A549 (cell line): Measurements from ENCODE around the gene ST8SIA4. TPM values are rescaled to one million over a fixed set of nuclear protein-coding genes. Genes with fewer than 3 reads are reported as not detected.

ENCODE experiments used
- ATAC-seq, 2 experiments: fragments of 200-7000 bp in 1 of 2; fragments of >200 bp in 1 of 2; cut with Nextera tagmentation in 1 of 2; cut with Tn5 transposase in 1 of 2; 3 replicates each; pipeline versions ENCODE4 v1.8.0 to v1.9.1; 2018 to 2020; ENCODE audit warnings: mild to moderate bottlenecking in 1 of 2, moderate library complexity in 1 of 2
- CTCF ChIA-PET: fragments of 300-600 bp; sonication (Branson Sonifier 250); formaldehyde crosslinking; extraction: SDS; loops from one replicate; lab custom pipeline; 2021; ENCODE audit warnings: antibody characterized with exemption, inconsistent platforms; lab: Yijun Ruan, JAX
- POLR2A ChIA-PET: fragments of 350-600 bp; formaldehyde crosslinking; extraction: SDS; loops from one replicate; lab custom pipeline; 2021; ENCODE audit warnings: antibody characterized with exemption, inconsistent platforms; lab: Yijun Ruan, JAX
- DNase-seq, 2 experiments: peaks; one replicate each; pipeline versions ENCODE4 v3.0.0 to v3.0.0-alpha.2; 2011 to 2016; ENCODE audit warnings: low read depth in 1 of 2, low spot score in 1 of 2
- FAIRE-seq: peaks from 2 replicates; lab custom pipeline; 2011; peaks lifted over from hg19 to GRCh38; lab: Jason Lieb, UNC
- H3K27ac ChIP-seq, 2 experiments: fragments of >200 bp; sonication (Bioruptor Twin); formaldehyde crosslinking; 3 replicates each; pipeline ENCODE4 v1.5.1; 2016 to 2017
- H3K4me1 ChIP-seq: fragments of >200 bp; sonication (Bioruptor Twin); formaldehyde crosslinking; 3 replicates; pipeline ENCODE4 v1.6.1; 2016
- H3K4me2 ChIP-seq: fragments of >200 bp; sonication (Bioruptor Twin); formaldehyde crosslinking; 3 replicates; pipeline ENCODE4 v1.6.1; 2016
- H3K4me3 ChIP-seq: fragments of >200 bp; sonication (Bioruptor Twin); formaldehyde crosslinking; 3 replicates; pipeline ENCODE4 v1.5.1; 2016
- H3K9me3 ChIP-seq: fragments of >200 bp; sonication (Bioruptor Twin); formaldehyde crosslinking; 3 replicates; pipeline ENCODE4 v1.6.1; 2016
- CBX8 ChIP-seq: fragments of 200-600 bp; sonication (generic); IDR thresholded peaks from 2 replicates; pipeline ENCODE4 v1.6.1; 2016
- CEBPB ChIP-seq, 2 experiments: fragments of >200 bp in 1 of 2; sonication (Bioruptor Twin) in 1 of 2; formaldehyde crosslinking in 1 of 2; IDR thresholded peaks; 2 replicates each; pipeline ENCODE4 v1.6.1; 2012 to 2016
- CHD2 ChIP-seq: fragments of 150-350 bp; IDR thresholded peaks from 2 replicates; pipeline ENCODE4 v1.6.1; 2014; ENCODE audit warnings: low read length; ENCODE audit not compliant: partially characterized antibody
- CTCF ChIP-seq: fragments of >200 bp; sonication (Bioruptor Twin); formaldehyde crosslinking; IDR thresholded peaks from 3 replicates; pipeline ENCODE4 v1.5.1; 2016
- EHMT2 ChIP-seq: fragments of 200-600 bp; sonication (generic); IDR thresholded peaks from 2 replicates; pipeline ENCODE4 v1.6.1; 2016; ENCODE audit warnings: antibody characterized with exemption, low read depth, mild to moderate bottlenecking, moderate library complexity
- EP300 ChIP-seq, 2 experiments: fragments of >200 bp; sonication (Bioruptor Twin); formaldehyde crosslinking; IDR thresholded peaks; 2 replicates in 1 of 2; 3 replicates in 1 of 2; pipeline ENCODE4 v1.6.1; 2016 to 2017
- ESRRA ChIP-seq: fragments of 150-350 bp; IDR thresholded peaks from 2 replicates; pipeline ENCODE4 v1.6.1; 2014; ENCODE audit warnings: mild to moderate bottlenecking, low read length, borderline replicate concordance
- FOSB ChIP-seq: fragments of 250-450 bp; sonication (Bioruptor Pico); IDR thresholded peaks from 2 replicates; pipeline ENCODE4 v1.5.0; 2020; ENCODE audit warnings: mild to moderate bottlenecking, moderate library complexity
- FOSL2 ChIP-seq, 2 experiments: fragments of 450-650 bp in 1 of 2; fragments of >200 bp in 1 of 2; sonication (Bioruptor Twin) in 1 of 2; formaldehyde crosslinking; IDR thresholded peaks; 2 replicates each; pipeline versions ENCODE4 v1.5.0 to v1.6.1; 2016 to 2020; ENCODE audit warnings: mild to moderate bottlenecking in 1 of 2, moderate library complexity in 1 of 2
- HDAC2 ChIP-seq: fragments of 200-600 bp; sonication (generic); IDR thresholded peaks from 2 replicates; pipeline ENCODE4 v1.6.1; 2016
- HEYL ChIP-seq: fragments of 250-450 bp; sonication (Bioruptor Pico); IDR thresholded peaks from 2 replicates; pipeline ENCODE4 v1.8.0; 2021; ENCODE audit warnings: mild to moderate bottlenecking, moderate library complexity
- HMGXB4 ChIP-seq: fragments of 250-450 bp; sonication (Bioruptor Pico); IDR thresholded peaks from 2 replicates; pipeline ENCODE4 v1.5.0; 2021; ENCODE audit warnings: mild to moderate bottlenecking, moderate library complexity, borderline replicate concordance
- HOXA7 ChIP-seq: fragments of 250-450 bp; sonication (Bioruptor Pico); IDR thresholded peaks from 2 replicates; pipeline ENCODE4 v1.5.0; 2020; ENCODE audit warnings: mild to moderate bottlenecking, moderate library complexity
- HOXB13 ChIP-seq: fragments of 250-450 bp; sonication (Bioruptor Pico); IDR thresholded peaks from 2 replicates; pipeline ENCODE4 v1.5.0; 2020; ENCODE audit warnings: low read depth, mild to moderate bottlenecking, moderate library complexity
- JUNB ChIP-seq: fragments of >200 bp; sonication (Bioruptor Twin); formaldehyde crosslinking; IDR thresholded peaks from 2 replicates; pipeline ENCODE4 v1.6.1; 2016
- KDM1A ChIP-seq: fragments of 200-600 bp; sonication (generic); IDR thresholded peaks from 2 replicates; pipeline ENCODE4 v1.6.1; 2016; ENCODE audit warnings: low read depth, mild to moderate bottlenecking
- MAZ ChIP-seq: fragments of 150-350 bp; IDR thresholded peaks from 2 replicates; pipeline ENCODE4 v1.6.1; 2014; ENCODE audit warnings: antibody characterized with exemption, low read depth, low read length, borderline replicate concordance
- NR3C1 ChIP-seq: fragments of >200 bp; sonication (Bioruptor Twin); formaldehyde crosslinking; IDR thresholded peaks from 3 replicates; pipeline ENCODE4 v1.6.1; 2017
- PHF8 ChIP-seq: fragments of 200-600 bp; sonication (generic); IDR thresholded peaks from 2 replicates; pipeline ENCODE4 v1.6.1; 2016; ENCODE audit warnings: low read depth, mild to moderate bottlenecking, antibody characterized with exemption, moderate library complexity, borderline replicate concordance
- POLR2AphosphoS2 ChIP-seq: conservative IDR thresholded peaks from 2 replicates; pipeline ENCODE4 v1.6.1; 2012; ENCODE audit warnings: low read length, improper control_type of control experiment, inconsistent platforms
- RAD21 ChIP-seq, 2 experiments: fragments of >200 bp in 1 of 2; sonication (Bioruptor Twin) in 1 of 2; formaldehyde crosslinking in 1 of 2; IDR thresholded peaks in 1 of 2; conservative IDR thresholded peaks in 1 of 2; 2 replicates in 1 of 2; 3 replicates in 1 of 2; pipeline ENCODE4 v1.6.1; 2012 to 2018; ENCODE audit warnings: inconsistent platforms in 1 of 2
- RARB ChIP-seq: fragments of 250-450 bp; sonication (Bioruptor Pico); IDR thresholded peaks from 2 replicates; pipeline ENCODE4 v1.8.0; 2021; ENCODE audit warnings: mild to moderate bottlenecking, moderate library complexity
- RCOR1 ChIP-seq: fragments of 150-350 bp; IDR thresholded peaks from 2 replicates; pipeline ENCODE4 v1.6.1; 2014; ENCODE audit warnings: antibody characterized with exemption, low read length, low read depth
- RFX5 ChIP-seq: fragments of 450-650 bp; IDR thresholded peaks from 2 replicates; pipeline ENCODE4 v1.7.1; 2014; ENCODE audit warnings: antibody characterized with exemption, mild to moderate bottlenecking, moderate library complexity
- TP53 ChIP-seq: fragments of 250-450 bp; sonication (Bioruptor Pico); IDR thresholded peaks from 2 replicates; pipeline ENCODE4 v1.5.0; 2021; ENCODE audit warnings: mild to moderate bottlenecking, moderate library complexity
- ZC3H11A ChIP-seq: fragments of 450-650 bp; IDR thresholded peaks from 2 replicates; pipeline ENCODE4 v1.6.1; 2014; ENCODE audit warnings: antibody characterized with exemption, mild to moderate bottlenecking
- ZFP36 ChIP-seq: fragments of 450-650 bp; IDR thresholded peaks from 2 replicates; pipeline ENCODE4 v1.6.1; 2014; ENCODE audit warnings: borderline replicate concordance; ENCODE audit not compliant: partially characterized antibody
- WGBS: methylation state at CpG from one replicate; pipeline ENCODE4 v1.1.6; 2017; ENCODE audit errors: missing lambda C conversion rate; 5-methylcytosine and 5-hydroxymethylcytosine counted together
- polyA plus RNA-seq, 4 experiments: library from polyadenylated mRNA; depleted of rRNA in 3 of 4; stranded (reverse); fragments of >200 nt; fragmentation: RNase III in 1 of 4; extraction: RNeasy Plus Mini Kit Qiagen cat#74134 plus additional on column Dnase treatment in 1 of 4; gene quantifications; 2 replicates in 3 of 4; 3 replicates in 1 of 4; pipeline ENCODE4 v1.2.3, GENCODE V29; 2011 to 2017
- TF ChIP-seq, protein P1 (sequence below): IDR thresholded peaks from 2 replicates; pipeline ENCODE4 v1.6.1; 2012

The ST8SIA4 gene
- polyA plus RNA-seq, 2 of the 4 experiments (the other 2 are of a cell fraction), result 0.85 to 7.1 TPM

- no peak overlapping the region for H3K4me2 ChIP-seq
- TF ChIP-seq ESRRA (no peak), RFX5 (no peak), JUNB (no peak), EP300 (IDR thresholded peaks at IDR 0.05) (no peak), CEBPB (IDR thresholded peaks at IDR 0.05) (no peak), FOSB (CRISPR knock-in tag) (no peak), RCOR1 (no peak), MAZ (no peak), POLR2AphosphoS2 (no peak), RAD21 (conservative IDR thresholded peaks at IDR 0.05 in 1 of 2, IDR thresholded peaks at IDR 0.05 in 1 of 2) (no peak), ZFP36 (no peak), CHD2 (no peak), CTCF (no peak), FOSL2 (IDR thresholded peaks at IDR 0.05) (no peak), FOSL2 (CRISPR knock-in tag; IDR thresholded peaks at IDR 0.05) (no peak), HOXB13 (CRISPR knock-in tag) (no peak)
- TF ChIP-seq, protein P1, sequence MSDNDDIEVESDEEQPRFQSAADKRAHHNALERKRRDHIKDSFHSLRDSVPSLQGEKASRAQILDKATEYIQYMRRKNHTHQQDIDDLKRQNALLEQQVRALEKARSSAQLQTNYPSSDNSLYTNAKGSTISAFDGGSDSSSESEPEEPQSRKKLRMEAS, result no peak
- H3K9me3 ChIP-seq, result no peaks in the 10 kb centered on the region
- no peak overlapping the region for H3K4me3 ChIP-seq
- FAIRE-seq (no peak), ATAC-seq (no peak), DNase-seq (no peak)
- 0 out of 3 replicates have a peak, but pooled peaks cover 6% of the 10 kb centered on the region for H3K4me1 ChIP-seq
- 91% methylated on average over 1 of the region's 1 CpG for WGBS
- CTCF ChIA-PET, result no interaction called here
- no peak overlapping the region for H3K27ac ChIP-seq
- POLR2A ChIA-PET, result no interaction called here
Observed at GRCh38 chr5:100760688-100761087, 142.4 kb downstream of the ST8SIA4 start.

DNA sequence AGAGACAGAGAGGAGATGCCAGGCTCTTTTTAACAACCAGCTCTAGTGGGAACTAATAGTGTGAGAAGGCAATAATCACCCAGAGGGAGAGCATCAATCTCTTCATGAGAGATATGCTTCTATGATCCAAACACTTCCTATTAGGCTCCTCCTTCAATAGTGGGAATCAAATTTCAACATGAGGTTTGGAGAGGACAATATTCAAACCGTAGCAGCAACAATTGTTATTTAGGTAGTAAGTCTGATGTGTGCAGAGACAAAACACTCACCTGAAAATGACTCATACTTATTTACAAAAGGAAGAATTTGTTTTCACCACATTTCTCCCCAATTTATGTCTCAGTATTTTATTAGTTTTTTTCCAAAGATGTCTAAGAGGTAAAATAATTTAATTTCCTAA lies 144.3 kb downstream of the ST8SIA4 start:
- ChIA-PET CTCF (no interaction called here), POLR2A (no interaction called here)
- WGBS, result 23% methylated on average over 1 of the region's 1 CpG
- H3K4me3 ChIP-seq, result no peak overlapping the region
- no peak overlapping the region for H3K4me2 ChIP-seq
- TF ChIP-seq NR3C1 (no peak), RFX5 (no peak), CTCF (no peak), HOXA7 (CRISPR knock-in tag) (no peak), HEYL (CRISPR knock-in tag) (no peak), FOSL2 (IDR thresholded peaks at IDR 0.05) (no peak), FOSL2 (CRISPR knock-in tag; IDR thresholded peaks at IDR 0.05) (no peak), TP53 (CRISPR knock-in tag) (no peak), CBX8 (no peak), RARB (CRISPR knock-in tag) (no peak), CEBPB (IDR thresholded peaks at IDR 0.05) (no peak), KDM1A (no peak), EP300 (IDR thresholded peaks at IDR 0.05) (no peak), ZC3H11A (no peak), PHF8 (no peak), EHMT2 (no peak), HDAC2 (no peak), JUNB (no peak), HMGXB4 (CRISPR knock-in tag) (no peak)
- ATAC-seq (no peak), FAIRE-seq (no peak), DNase-seq (no peak)
- H3K4me1 ChIP-seq, result 0 out of 3 replicates have a peak, but pooled peaks cover 6% of the 10 kb centered on the region
- no peaks in the 10 kb centered on the region for H3K9me3 ChIP-seq
- H3K27ac ChIP-seq, result no peak overlapping the region
